Panc1 (cell line): ENCODE results near the gene GSC2. TPM values are rescaled to one million over a fixed set of nuclear protein-coding genes. Genes with fewer than 3 reads are reported as not detected.

Source experiments
- ATAC-seq: fragments of 200-7000 bp; cut with Tn5 transposase; 2 replicates; pipeline ENCODE4 v1.9.1; 2020; ENCODE audit warnings: mild to moderate bottlenecking, moderate library complexity
- BruUV-seq: library from RNA; stranded (reverse); fragments of 400-500 nt; replicated peaks from 2 replicates; lab custom pipeline; 2021; lab: Mats Ljungman, UMichigan
- CTCF ChIA-PET: fragments of 300-600 bp; sonication (Branson Sonifier 250); formaldehyde crosslinking; loops from one replicate; lab custom pipeline; 2022; ENCODE audit warnings: antibody characterized with exemption; lab: Charles Lee
- POLR2A ChIA-PET: fragments of 300-600 bp; sonication (Branson Sonifier 250); formaldehyde crosslinking; loops from one replicate; lab custom pipeline; 2022; ENCODE audit warnings: antibody characterized with exemption; lab: Charles Lee
- DNase-seq: peaks from one replicate; pipeline ENCODE4 v3.0.0-alpha.2; 2010; ENCODE audit warnings: low read depth, low spot score
- H3K27ac ChIP-seq: 2 replicates; pipeline ENCODE4 v1.5.1; 2011; ENCODE audit warnings: mild to moderate bottlenecking, low read length, inconsistent platforms
- H3K27me3 ChIP-seq: fragments of 200-500 bp; sonication (Bioruptor generic); 2 replicates; pipeline ENCODE4 v1.6.0; 2014; ENCODE audit warnings: low read length, inconsistent platforms; ENCODE audit not compliant: control insufficient read depth, insufficient read depth
- H3K36me3 ChIP-seq: fragments of 200-500 bp; sonication (Bioruptor generic); 2 replicates; pipeline ENCODE4 v1.5.1; 2014; ENCODE audit warnings: inconsistent platforms, mild to moderate bottlenecking, low read length, moderate library complexity; ENCODE audit not compliant: control insufficient read depth, insufficient read depth
- H3K4me1 ChIP-seq: 2 replicates; pipeline ENCODE4 v1.5.1; 2011; ENCODE audit warnings: inconsistent platforms, mild to moderate bottlenecking, low read length, moderate library complexity; ENCODE audit not compliant: control insufficient read depth, insufficient read depth
- H3K4me3 ChIP-seq, 2 experiments: 2 replicates each; pipeline ENCODE4 v1.5.1; 2011 to 2012; ENCODE audit warnings: low read depth in 2 of 2, low read length in 2 of 2, mild to moderate bottlenecking in 2 of 2, inconsistent platforms in 1 of 2, moderate library complexity in 1 of 2
- H3K9me3 ChIP-seq: fragments of 200-500 bp; sonication (Bioruptor generic); 2 replicates; pipeline ENCODE4 v1.5.1; 2014; ENCODE audit warnings: low read depth, mild to moderate bottlenecking, inconsistent platforms, low read length, moderate library complexity; ENCODE audit not compliant: control insufficient read depth, insufficient read depth
- POLR2AphosphoS5 ChIP-seq: IDR thresholded peaks from 2 replicates; pipeline ENCODE4 v1.6.1; 2012; ENCODE audit warnings: mild to moderate bottlenecking, low read depth, low read length, moderate library complexity
- REST ChIP-seq, 2 experiments: IDR thresholded peaks; 2 replicates each; pipeline ENCODE4 v1.6.1; 2011 to 2012; ENCODE audit warnings: low read depth in 2 of 2, control low read depth in 1 of 2, low read length in 1 of 2, mild to moderate bottlenecking in 1 of 2, moderate library complexity in 1 of 2; ENCODE audit not compliant: insufficient read depth in 1 of 2
- SIN3A ChIP-seq: IDR thresholded peaks from 2 replicates; pipeline ENCODE4 v1.6.1; 2012; ENCODE audit warnings: low read depth, mild to moderate bottlenecking, low read length, moderate library complexity, borderline replicate concordance; ENCODE audit not compliant: insufficient read depth
- TCF7L2 ChIP-seq: IDR thresholded peaks from 2 replicates; pipeline ENCODE4 v1.6.1; 2011; ENCODE audit warnings: mild to moderate bottlenecking, low read depth, low read length, inconsistent platforms
- in situ Hi-C: cut with HindIII; loops from 2 replicates; pipeline ENCODE4 v1.10.0; 2016; ENCODE audit warnings: low sequenced_read_pairs, low pct_unique_long_range_greater_than_20kb
- intact Hi-C: fragments of 100-400 bp; cut with micrococcal nuclease; formaldehyde crosslinking; loops from one replicate; pipeline ENCODE4 v1.10.0; 2022; ENCODE audit not compliant: unreplicated experiment
- total RNA-seq: library from RNA; stranded (reverse); gene quantifications from one replicate; pipeline ENCODE4 v1.2.1, GENCODE V29; 2021; ENCODE audit not compliant: unreplicated experiment
- TF ChIP-seq, protein P1 (sequence below): fragments of 450-650 bp; IDR thresholded peaks from 2 replicates; pipeline ENCODE4 v1.5.1; 2017; ENCODE audit warnings: mild to moderate bottlenecking

Gene GSC2
- total RNA-seq, 1 experiment from 2014 or later = 0.23 TPM

GRCh38 chr22:19115628-19116027, 34.5 kb downstream of the GSC2 start:
- CTCF ChIA-PET = interaction anchor here (0.7 kb wide), 1 partner anchor 26 kb away, joined by 3 read pairs; no protein-coding TSS in a partner anchor
- DNase-seq = no peak
- no peak overlapping the region for H3K4me3 ChIP-seq
- no TSS peak for BruUV-seq
- no peaks in the 10 kb centered on the region for H3K27me3 ChIP-seq
- POLR2A ChIA-PET = no interaction called here
- H3K9me3 ChIP-seq = no peaks in the 10 kb centered on the region
- intact Hi-C loops (no loop called here), in situ Hi-C loops (no loop called here)
- peaks cover 5% of the 10 kb centered on the region; the same call in 1 of the 2 replicates for H3K4me1 ChIP-seq
- TF ChIP-seq TCF7L2 = no peak
- no peak for TF ChIP-seq REST (IDR thresholded peaks at IDR 0.05; ENCODE audit: insufficient read depth in 1 of 2, low read depth in 2 of 2, low read length in 1 of 2)
- no peak for TF ChIP-seq POLR2AphosphoS5
- TF ChIP-seq, protein P1, sequence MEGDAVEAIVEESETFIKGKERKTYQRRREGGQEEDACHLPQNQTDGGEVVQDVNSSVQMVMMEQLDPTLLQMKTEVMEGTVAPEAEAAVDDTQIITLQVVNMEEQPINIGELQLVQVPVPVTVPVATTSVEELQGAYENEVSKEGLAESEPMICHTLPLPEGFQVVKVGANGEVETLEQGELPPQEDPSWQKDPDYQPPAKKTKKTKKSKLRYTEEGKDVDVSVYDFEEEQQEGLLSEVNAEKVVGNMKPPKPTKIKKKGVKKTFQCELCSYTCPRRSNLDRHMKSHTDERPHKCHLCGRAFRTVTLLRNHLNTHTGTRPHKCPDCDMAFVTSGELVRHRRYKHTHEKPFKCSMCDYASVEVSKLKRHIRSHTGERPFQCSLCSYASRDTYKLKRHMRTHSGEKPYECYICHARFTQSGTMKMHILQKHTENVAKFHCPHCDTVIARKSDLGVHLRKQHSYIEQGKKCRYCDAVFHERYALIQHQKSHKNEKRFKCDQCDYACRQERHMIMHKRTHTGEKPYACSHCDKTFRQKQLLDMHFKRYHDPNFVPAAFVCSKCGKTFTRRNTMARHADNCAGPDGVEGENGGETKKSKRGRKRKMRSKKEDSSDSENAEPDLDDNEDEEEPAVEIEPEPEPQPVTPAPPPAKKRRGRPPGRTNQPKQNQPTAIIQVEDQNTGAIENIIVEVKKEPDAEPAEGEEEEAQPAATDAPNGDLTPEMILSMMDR = no peak
- TF ChIP-seq SIN3A = no peak
- H3K27ac ChIP-seq = no peak overlapping the region
- H3K36me3 ChIP-seq = no peaks in the 10 kb centered on the region
- no peak for ATAC-seq

- POLR2A ChIA-PET = no interaction called here
- CTCF ChIA-PET = no interaction called here
- Histone ChIP-seq H3K4me3 (no peak overlapping the region), H3K27ac (no peak overlapping the region), H3K36me3 (no peaks in the 10 kb centered on the region), H3K27me3 (no peaks in the 10 kb centered on the region), H3K9me3 (no peaks in the 10 kb centered on the region), H3K4me1 (no peaks in the 10 kb centered on the region)
- TF ChIP-seq TCF7L2 (no peak), POLR2AphosphoS5 (no peak), REST (IDR thresholded peaks at IDR 0.05; ENCODE audit: insufficient read depth in 1 of 2, low read depth in 2 of 2, low read length in 1 of 2) (no peak), SIN3A (no peak)
- TF ChIP-seq, protein P1 = no peak
- intact Hi-C loops = no loop called here
- DNase-seq (no peak), ATAC-seq (no peak)
- no TSS peak for BruUV-seq
- in situ Hi-C loops = no loop called here
Measured at GRCh38 chr22:19114984-19115552, 35.0 kb downstream of the GSC2 start.
